GM06990 (cell line): ENCODE measurements around the gene MICALL1.
A peak's percentile ranks its signal among the peaks of the same experiment; 100 is the strongest.

Experiments used
- DNase-seq: peaks from one replicate; pipeline ENCODE4 v3.0.0-alpha.2; 2011; ENCODE audit not compliant: insufficient read length; ENCODE audit errors: extremely low read depth
- H3K27me3 ChIP-seq: replicated peaks from 2 replicates; pipeline ENCODE4 v1.6.0; 2011; ENCODE audit warnings: low read length; ENCODE audit not compliant: control insufficient read depth, insufficient read depth
- H3K36me3 ChIP-seq: 2 replicates; pipeline ENCODE4 v1.5.1; 2011; ENCODE audit warnings: low read length; ENCODE audit not compliant: control insufficient read depth, insufficient read depth
- H3K4me3 ChIP-seq: replicated peaks from 2 replicates; pipeline ENCODE4 v1.5.1; 2011; ENCODE audit warnings: low read depth, mild to moderate bottlenecking, control low read depth, low read length
- TF ChIP-seq, protein P1 (sequence below): IDR thresholded peaks from 2 replicates; pipeline ENCODE4 v1.5.1; 2011; ENCODE audit warnings: low read length, control low read depth, mild to moderate bottlenecking, inconsistent platforms; ENCODE audit not compliant: insufficient read depth, poor library complexity, severe bottlenecking

The MICALL1 gene

DNA sequence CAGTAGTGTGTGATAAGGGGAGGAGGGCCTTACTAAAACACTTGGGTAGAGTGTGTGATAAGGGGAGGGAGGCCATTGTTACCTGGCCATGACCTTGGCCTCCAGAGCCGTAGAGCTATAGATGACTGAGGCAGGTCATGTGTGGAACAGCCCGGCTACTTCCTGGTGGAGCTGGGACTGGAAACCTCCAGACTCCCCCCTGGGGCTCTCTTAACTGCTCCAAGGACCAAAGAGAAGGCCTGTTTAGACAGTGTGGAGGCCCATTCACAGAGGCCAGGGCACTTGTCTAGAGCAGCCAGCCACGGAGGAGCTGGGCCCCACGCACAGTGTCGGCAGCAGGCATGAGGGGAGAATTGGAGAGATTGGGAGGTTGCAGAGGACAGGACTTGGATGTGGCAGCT is 12.5 kb upstream of the MICALL1 start:
- Histone ChIP-seq H3K36me3 (peaks cover 10% of the 10 kb centered on the region), H3K27me3 (no peaks in the 10 kb centered on the region), H3K4me3 (no peak overlapping the region)
- no peak for DNase-seq
- TF ChIP-seq, protein P1, sequence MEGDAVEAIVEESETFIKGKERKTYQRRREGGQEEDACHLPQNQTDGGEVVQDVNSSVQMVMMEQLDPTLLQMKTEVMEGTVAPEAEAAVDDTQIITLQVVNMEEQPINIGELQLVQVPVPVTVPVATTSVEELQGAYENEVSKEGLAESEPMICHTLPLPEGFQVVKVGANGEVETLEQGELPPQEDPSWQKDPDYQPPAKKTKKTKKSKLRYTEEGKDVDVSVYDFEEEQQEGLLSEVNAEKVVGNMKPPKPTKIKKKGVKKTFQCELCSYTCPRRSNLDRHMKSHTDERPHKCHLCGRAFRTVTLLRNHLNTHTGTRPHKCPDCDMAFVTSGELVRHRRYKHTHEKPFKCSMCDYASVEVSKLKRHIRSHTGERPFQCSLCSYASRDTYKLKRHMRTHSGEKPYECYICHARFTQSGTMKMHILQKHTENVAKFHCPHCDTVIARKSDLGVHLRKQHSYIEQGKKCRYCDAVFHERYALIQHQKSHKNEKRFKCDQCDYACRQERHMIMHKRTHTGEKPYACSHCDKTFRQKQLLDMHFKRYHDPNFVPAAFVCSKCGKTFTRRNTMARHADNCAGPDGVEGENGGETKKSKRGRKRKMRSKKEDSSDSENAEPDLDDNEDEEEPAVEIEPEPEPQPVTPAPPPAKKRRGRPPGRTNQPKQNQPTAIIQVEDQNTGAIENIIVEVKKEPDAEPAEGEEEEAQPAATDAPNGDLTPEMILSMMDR, result no peak

DNA sequence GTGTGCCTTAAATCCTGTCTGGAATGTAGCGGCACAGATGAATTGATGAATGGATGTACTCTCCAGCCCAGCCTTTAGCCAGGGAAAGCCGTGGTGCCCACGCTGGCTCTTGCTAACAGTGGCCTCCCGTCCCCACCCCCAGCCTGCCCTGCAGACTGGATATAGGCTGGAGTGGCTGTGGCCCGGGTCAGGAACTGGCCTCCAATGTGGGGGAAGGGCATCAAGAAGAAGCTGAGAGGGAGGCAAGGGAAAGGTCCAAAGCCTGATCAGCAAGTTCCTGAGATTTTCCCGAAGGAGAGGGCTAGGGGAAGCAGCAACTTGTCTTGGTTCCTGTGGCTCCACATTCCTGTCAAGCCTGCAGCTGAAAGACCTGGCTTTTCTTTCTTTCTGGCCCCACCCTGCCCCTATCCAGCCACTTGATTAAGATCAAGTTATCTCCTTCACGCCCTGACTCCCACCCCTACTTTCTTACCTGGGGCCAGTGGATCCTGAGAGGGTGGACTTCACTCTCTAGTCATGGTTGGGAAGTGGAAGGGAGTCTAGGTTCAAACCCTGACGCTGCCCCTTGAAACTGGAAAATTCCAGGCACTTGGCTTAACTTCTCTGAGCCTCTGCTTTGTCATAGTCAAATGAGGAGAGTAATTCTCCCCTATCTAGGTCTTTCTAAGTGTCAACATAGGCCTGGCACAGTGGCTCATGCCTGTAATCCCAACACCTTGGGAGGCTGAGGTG is 11.0 kb upstream of the MICALL1 start:
- TF ChIP-seq, protein P1, result no peak
- Histone ChIP-seq H3K36me3 (peaks cover 7% of the 10 kb centered on the region), H3K27me3 (no peaks in the 10 kb centered on the region), H3K4me3 (no peak overlapping the region)
- no peak for DNase-seq

DNA sequence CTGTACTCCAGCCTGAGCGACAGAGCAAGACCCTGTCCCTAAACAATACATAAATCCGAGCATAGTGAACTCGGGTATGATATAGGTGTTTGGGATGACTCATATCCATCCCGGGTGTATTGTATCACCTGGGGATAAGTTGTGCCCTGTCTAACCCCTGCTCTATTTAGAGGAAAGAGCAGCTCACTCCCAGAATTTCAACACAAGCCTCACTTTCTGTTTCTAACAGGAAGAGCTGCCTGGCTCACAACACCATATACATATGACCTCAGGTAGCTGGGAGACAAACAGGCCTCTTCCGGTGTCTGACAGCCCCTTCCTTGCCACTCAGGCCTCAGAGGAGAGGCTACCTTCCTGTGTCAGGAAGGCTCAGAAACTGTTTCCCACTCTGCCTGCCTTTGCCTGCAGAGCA is 9.9 kb upstream of the MICALL1 start:
- TF ChIP-seq, protein P1, result no peak
- no peaks in the 10 kb centered on the region for H3K27me3 ChIP-seq
- peaks cover 5% of the 10 kb centered on the region for H3K36me3 ChIP-seq
- no peak overlapping the region for H3K4me3 ChIP-seq
- peak; percentile 41 for DNase-seq

DNA sequence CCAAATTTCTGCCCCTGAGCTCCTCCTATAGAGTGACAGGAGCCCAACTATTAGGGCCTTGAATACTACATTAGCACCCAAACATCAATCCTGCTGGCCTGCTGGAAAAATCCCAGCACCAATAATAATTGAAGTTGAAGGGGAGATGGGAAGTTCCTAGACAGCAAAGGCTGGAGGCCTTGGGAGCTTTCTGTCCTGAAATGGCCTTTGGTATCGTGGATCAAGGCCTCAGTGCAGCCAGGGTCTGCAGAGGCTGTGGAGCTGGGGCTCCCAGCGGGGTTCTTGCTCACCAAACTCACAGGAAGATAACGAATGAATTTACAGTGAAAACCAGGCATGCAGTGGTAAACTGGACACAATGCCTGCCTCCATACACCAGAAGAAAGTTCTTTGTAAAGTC is 9.2 kb upstream of the MICALL1 start:
- peaks cover 3% of the 10 kb centered on the region for H3K36me3 ChIP-seq
- TF ChIP-seq, protein P1, result no peak
- H3K4me3 ChIP-seq, result no peak overlapping the region
- H3K27me3 ChIP-seq, result no peaks in the 10 kb centered on the region
- no peak for DNase-seq

DNA sequence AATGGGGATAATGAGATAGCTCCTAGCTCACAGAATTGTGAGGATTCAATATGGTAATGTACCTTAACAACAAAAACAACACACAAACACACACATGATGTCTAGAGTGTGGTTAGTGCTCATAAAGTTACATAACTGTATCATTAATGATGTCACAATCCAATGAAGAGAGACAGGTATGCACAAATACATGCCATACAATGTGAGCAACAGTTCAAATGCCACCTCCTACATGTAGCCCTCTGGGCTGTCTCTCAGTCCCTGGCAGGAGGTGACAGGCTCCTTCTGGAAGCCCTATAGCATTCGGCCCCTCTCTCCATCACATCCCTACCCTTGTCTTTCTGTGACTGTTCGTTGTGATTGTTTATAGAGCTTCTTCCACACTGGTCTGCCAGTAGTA is 8.3 kb upstream of the MICALL1 start:
- no peaks in the 10 kb centered on the region for H3K27me3 ChIP-seq
- no peak for DNase-seq
- H3K4me3 ChIP-seq, result no peak overlapping the region
- TF ChIP-seq, protein P1, result no peak
- no peaks in the 10 kb centered on the region; the same call in 1 of the 2 replicates for H3K36me3 ChIP-seq
